A549 (cell line): ENCODE data around the gene GMPPB. TPM values are rescaled to one million over a fixed set of nuclear protein-coding genes. Genes with fewer than 3 reads are reported as not detected.

ENCODE experiments used
- ATAC-seq, 2 experiments: fragments of 200-7000 bp in 1 of 2; fragments of >200 bp in 1 of 2; cut with Nextera tagmentation in 1 of 2; cut with Tn5 transposase in 1 of 2; 3 replicates each; pipeline versions ENCODE4 v1.8.0 to v1.9.1; 2018 to 2020; ENCODE audit warnings: mild to moderate bottlenecking in 1 of 2, moderate library complexity in 1 of 2
- CTCF ChIA-PET: fragments of 300-600 bp; sonication (Branson Sonifier 250); formaldehyde crosslinking; extraction: SDS; loops from one replicate; lab custom pipeline; 2021; ENCODE audit warnings: antibody characterized with exemption, inconsistent platforms; lab: Yijun Ruan, JAX
- POLR2A ChIA-PET: fragments of 350-600 bp; formaldehyde crosslinking; extraction: SDS; loops from one replicate; lab custom pipeline; 2021; ENCODE audit warnings: antibody characterized with exemption, inconsistent platforms; lab: Yijun Ruan, JAX
- DNase-seq, 2 experiments: peaks; one replicate each; pipeline versions ENCODE4 v3.0.0 to v3.0.0-alpha.2; 2011 to 2016; ENCODE audit warnings: low read depth in 1 of 2, low spot score in 1 of 2
- FAIRE-seq: peaks from 2 replicates; lab custom pipeline; 2011; peaks lifted over from hg19 to GRCh38; lab: Jason Lieb, UNC
- H3K27ac ChIP-seq, 2 experiments: fragments of >200 bp; sonication (Bioruptor Twin); formaldehyde crosslinking; 3 replicates each; pipeline ENCODE4 v1.5.1; 2016 to 2017
- H3K4me1 ChIP-seq: fragments of >200 bp; sonication (Bioruptor Twin); formaldehyde crosslinking; 3 replicates; pipeline ENCODE4 v1.6.1; 2016
- H3K4me2 ChIP-seq: fragments of >200 bp; sonication (Bioruptor Twin); formaldehyde crosslinking; 3 replicates; pipeline ENCODE4 v1.6.1; 2016
- H3K4me3 ChIP-seq: fragments of >200 bp; sonication (Bioruptor Twin); formaldehyde crosslinking; 3 replicates; pipeline ENCODE4 v1.5.1; 2016
- H3K9me3 ChIP-seq: fragments of >200 bp; sonication (Bioruptor Twin); formaldehyde crosslinking; 3 replicates; pipeline ENCODE4 v1.6.1; 2016
- BHLHE40 ChIP-seq: IDR thresholded peaks from 2 replicates; pipeline ENCODE4 v1.6.1; 2012; ENCODE audit warnings: low read depth, low read length, inconsistent platforms
- CBX2 ChIP-seq: fragments of 200-600 bp; sonication (generic); IDR thresholded peaks from 2 replicates; pipeline ENCODE4 v1.6.1; 2016; ENCODE audit warnings: low read depth, mild to moderate bottlenecking, borderline replicate concordance
- CBX8 ChIP-seq: fragments of 200-600 bp; sonication (generic); IDR thresholded peaks from 2 replicates; pipeline ENCODE4 v1.6.1; 2016
- EHMT2 ChIP-seq: fragments of 200-600 bp; sonication (generic); IDR thresholded peaks from 2 replicates; pipeline ENCODE4 v1.6.1; 2016; ENCODE audit warnings: antibody characterized with exemption, low read depth, mild to moderate bottlenecking, moderate library complexity
- ESRRA ChIP-seq: fragments of 150-350 bp; IDR thresholded peaks from 2 replicates; pipeline ENCODE4 v1.6.1; 2014; ENCODE audit warnings: mild to moderate bottlenecking, low read length, borderline replicate concordance
- GATA3 ChIP-seq: IDR thresholded peaks from 2 replicates; pipeline ENCODE4 v1.6.1; 2012; ENCODE audit warnings: borderline replicate concordance
- HDAC2 ChIP-seq: fragments of 200-600 bp; sonication (generic); IDR thresholded peaks from 2 replicates; pipeline ENCODE4 v1.6.1; 2016
- HOXB13 ChIP-seq: fragments of 250-450 bp; sonication (Bioruptor Pico); IDR thresholded peaks from 2 replicates; pipeline ENCODE4 v1.5.0; 2020; ENCODE audit warnings: low read depth, mild to moderate bottlenecking, moderate library complexity
- HOXB5 ChIP-seq: fragments of 250-450 bp; sonication (Bioruptor Pico); IDR thresholded peaks from 2 replicates; pipeline ENCODE4 v1.5.0; 2020; ENCODE audit warnings: mild to moderate bottlenecking, moderate library complexity
- JUNB ChIP-seq: fragments of >200 bp; sonication (Bioruptor Twin); formaldehyde crosslinking; IDR thresholded peaks from 2 replicates; pipeline ENCODE4 v1.6.1; 2016
- KDM1A ChIP-seq: fragments of 200-600 bp; sonication (generic); IDR thresholded peaks from 2 replicates; pipeline ENCODE4 v1.6.1; 2016; ENCODE audit warnings: low read depth, mild to moderate bottlenecking
- MYC ChIP-seq: IDR thresholded peaks from 2 replicates; pipeline ENCODE4 v1.6.1; 2012; ENCODE audit warnings: mild to moderate bottlenecking, inconsistent platforms, low read length, improper control_type of control experiment, borderline replicate concordance
- NFE2L2 ChIP-seq: fragments of 150-350 bp; conservative IDR thresholded peaks from 2 replicates; pipeline ENCODE4 v1.6.1; 2014; ENCODE audit warnings: low read length
- POLR2AphosphoS2 ChIP-seq: conservative IDR thresholded peaks from 2 replicates; pipeline ENCODE4 v1.6.1; 2012; ENCODE audit warnings: low read length, improper control_type of control experiment, inconsistent platforms
- RAD21 ChIP-seq, 2 experiments: fragments of >200 bp in 1 of 2; sonication (Bioruptor Twin) in 1 of 2; formaldehyde crosslinking in 1 of 2; IDR thresholded peaks in 1 of 2; conservative IDR thresholded peaks in 1 of 2; 2 replicates in 1 of 2; 3 replicates in 1 of 2; pipeline ENCODE4 v1.6.1; 2012 to 2018; ENCODE audit warnings: inconsistent platforms in 1 of 2
- RCOR1 ChIP-seq: fragments of 150-350 bp; IDR thresholded peaks from 2 replicates; pipeline ENCODE4 v1.6.1; 2014; ENCODE audit warnings: antibody characterized with exemption, low read length, low read depth
- RFX5 ChIP-seq: fragments of 450-650 bp; IDR thresholded peaks from 2 replicates; pipeline ENCODE4 v1.7.1; 2014; ENCODE audit warnings: antibody characterized with exemption, mild to moderate bottlenecking, moderate library complexity
- RNF2 ChIP-seq: fragments of 200-600 bp; sonication (generic); IDR thresholded peaks from 2 replicates; pipeline ENCODE4 v1.6.1; 2016; ENCODE audit warnings: low read depth, mild to moderate bottlenecking, antibody characterized with exemption, moderate library complexity, borderline replicate concordance
- SMC3 ChIP-seq: fragments of >200 bp; sonication (Bioruptor Twin); formaldehyde crosslinking; IDR thresholded peaks from 3 replicates; pipeline ENCODE4 v1.6.1; 2018; ENCODE audit warnings: inconsistent platforms
- SREBF2 ChIP-seq: fragments of 450-650 bp; IDR thresholded peaks from 2 replicates; pipeline ENCODE4 v1.6.1; 2014; ENCODE audit warnings: mild to moderate bottlenecking, moderate library complexity
- TP53 ChIP-seq: fragments of 250-450 bp; sonication (Bioruptor Pico); IDR thresholded peaks from 2 replicates; pipeline ENCODE4 v1.5.0; 2021; ENCODE audit warnings: mild to moderate bottlenecking, moderate library complexity
- ZNF302 ChIP-seq: fragments of 250-450 bp; sonication (Bioruptor Pico); IDR thresholded peaks from 2 replicates; pipeline ENCODE4 v1.9.0; 2021; ENCODE audit warnings: inconsistent platforms, mild to moderate bottlenecking, moderate library complexity
- ZSCAN20 ChIP-seq: fragments of 250-450 bp; sonication (Bioruptor Pico); IDR thresholded peaks from 2 replicates; pipeline ENCODE4 v1.8.0; 2022; ENCODE audit warnings: mild to moderate bottlenecking, moderate library complexity
- WGBS: methylation state at CpG from one replicate; pipeline ENCODE4 v1.1.6; 2017; ENCODE audit errors: missing lambda C conversion rate; 5-methylcytosine and 5-hydroxymethylcytosine counted together
- polyA plus RNA-seq, 4 experiments: library from polyadenylated mRNA; depleted of rRNA in 3 of 4; stranded (reverse); fragments of >200 nt; fragmentation: RNase III in 1 of 4; extraction: RNeasy Plus Mini Kit Qiagen cat#74134 plus additional on column Dnase treatment in 1 of 4; gene quantifications; 2 replicates in 3 of 4; 3 replicates in 1 of 4; pipeline ENCODE4 v1.2.3, GENCODE V29; 2011 to 2017
- TF ChIP-seq, protein P1 (sequence below): fragments of >200 bp; sonication (Bioruptor Twin); formaldehyde crosslinking; IDR thresholded peaks from 2 replicates; pipeline ENCODE4 v1.6.1; 2016
- TF ChIP-seq, protein P2 (sequence below): fragments of 150-350 bp; IDR thresholded peaks from 2 replicates; pipeline ENCODE4 v1.6.1; 2014; ENCODE audit warnings: low read depth, mild to moderate bottlenecking, low read length
- TF ChIP-seq, protein P3 (sequence below): IDR thresholded peaks from 2 replicates; pipeline ENCODE4 v1.6.1; 2012
- TF ChIP-seq, protein P4 (sequence below): IDR thresholded peaks from 2 replicates; pipeline ENCODE4 v1.6.1; 2012; ENCODE audit warnings: low read depth, borderline replicate concordance
- TF ChIP-seq, protein P5 (sequence below): fragments of 250-450 bp; sonication (Bioruptor Pico); IDR thresholded peaks from 2 replicates; pipeline ENCODE4 v1.5.0; 2021; ENCODE audit warnings: mild to moderate bottlenecking, moderate library complexity, borderline replicate concordance

The GMPPB gene
- polyA plus RNA-seq, 2 of the 4 experiments (the other 2 are of a cell fraction), result 12.9 to 24.1 TPM

DNA sequence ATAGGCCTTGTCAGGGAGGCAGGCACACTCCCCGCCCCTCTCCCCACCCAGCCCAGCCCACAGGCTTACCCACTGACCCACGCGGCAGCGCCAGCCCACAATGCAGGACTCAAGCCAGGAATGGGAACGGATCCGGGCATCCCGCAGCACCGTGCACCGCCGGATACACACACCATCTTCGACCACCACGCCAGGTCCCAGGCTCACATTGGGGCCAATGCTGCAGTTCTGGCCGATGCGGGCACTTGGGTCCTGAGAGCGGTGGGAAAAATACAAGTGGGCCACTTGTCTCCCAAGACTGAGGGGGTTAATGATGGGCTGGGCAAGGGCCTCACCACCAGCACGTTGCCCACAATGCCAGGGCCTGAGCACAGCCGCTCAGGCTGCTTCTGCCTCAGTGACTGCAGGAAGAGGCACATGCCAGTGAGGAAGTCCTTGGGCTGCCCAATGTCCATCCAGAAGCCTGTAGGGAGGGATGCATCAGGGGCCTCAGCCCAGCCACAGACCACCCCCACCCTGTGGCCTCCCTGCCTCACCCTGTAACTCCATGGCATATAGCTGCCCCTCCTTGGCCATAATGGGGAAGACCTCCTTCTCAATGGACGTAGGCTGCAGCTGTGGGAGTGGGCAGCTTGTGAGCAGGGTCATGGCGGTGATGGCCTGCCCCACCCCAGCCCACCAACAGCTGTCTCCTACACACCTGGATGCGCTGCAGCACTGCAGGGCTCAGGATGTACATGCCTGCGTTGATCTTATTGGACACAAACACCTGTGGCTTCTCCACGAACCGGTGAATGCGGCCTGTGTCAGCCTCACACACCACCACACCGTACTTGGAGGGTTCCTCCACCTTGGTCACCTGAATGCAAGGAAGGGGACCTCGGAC, 1.6 kb downstream of the GMPPB start:
- Histone ChIP-seq H3K4me3 (no peak overlapping the region; the same call in 2 of the 3 replicates), H3K4me1 (peaks cover 14% of the 10 kb centered on the region), H3K27ac (no peak overlapping the region), H3K9me3 (no peaks in the 10 kb centered on the region), H3K4me2 (peak overlapping the region; percentile 94)
- ChIA-PET CTCF (interaction anchor here (0.9 to 3.0 kb wide), 5 partner anchors 10 to 117 kb away, joined by 3 to 18 read pairs (median 4); partner anchors contain the start of gene INKA1), POLR2A (no interaction called here)
- FAIRE-seq (no peak), DNase-seq (no peak), ATAC-seq (no peak)
- no peak for TF ChIP-seq MYC
- TF ChIP-seq ESRRA, result no peak
- no peak for TF ChIP-seq HDAC2
- TF ChIP-seq, protein P1, sequence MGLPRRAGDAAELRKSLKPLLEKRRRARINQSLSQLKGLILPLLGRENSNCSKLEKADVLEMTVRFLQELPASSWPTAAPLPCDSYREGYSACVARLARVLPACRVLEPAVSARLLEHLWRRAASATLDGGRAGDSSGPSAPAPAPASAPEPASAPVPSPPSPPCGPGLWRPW, result no peak
- TF ChIP-seq, protein P2, sequence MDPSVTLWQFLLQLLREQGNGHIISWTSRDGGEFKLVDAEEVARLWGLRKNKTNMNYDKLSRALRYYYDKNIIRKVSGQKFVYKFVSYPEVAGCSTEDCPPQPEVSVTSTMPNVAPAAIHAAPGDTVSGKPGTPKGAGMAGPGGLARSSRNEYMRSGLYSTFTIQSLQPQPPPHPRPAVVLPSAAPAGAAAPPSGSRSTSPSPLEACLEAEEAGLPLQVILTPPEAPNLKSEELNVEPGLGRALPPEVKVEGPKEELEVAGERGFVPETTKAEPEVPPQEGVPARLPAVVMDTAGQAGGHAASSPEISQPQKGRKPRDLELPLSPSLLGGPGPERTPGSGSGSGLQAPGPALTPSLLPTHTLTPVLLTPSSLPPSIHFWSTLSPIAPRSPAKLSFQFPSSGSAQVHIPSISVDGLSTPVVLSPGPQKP, result no peak
- TF ChIP-seq SREBF2, result no peak
- TF ChIP-seq CBX8, result no peak
- TF ChIP-seq, protein P3, sequence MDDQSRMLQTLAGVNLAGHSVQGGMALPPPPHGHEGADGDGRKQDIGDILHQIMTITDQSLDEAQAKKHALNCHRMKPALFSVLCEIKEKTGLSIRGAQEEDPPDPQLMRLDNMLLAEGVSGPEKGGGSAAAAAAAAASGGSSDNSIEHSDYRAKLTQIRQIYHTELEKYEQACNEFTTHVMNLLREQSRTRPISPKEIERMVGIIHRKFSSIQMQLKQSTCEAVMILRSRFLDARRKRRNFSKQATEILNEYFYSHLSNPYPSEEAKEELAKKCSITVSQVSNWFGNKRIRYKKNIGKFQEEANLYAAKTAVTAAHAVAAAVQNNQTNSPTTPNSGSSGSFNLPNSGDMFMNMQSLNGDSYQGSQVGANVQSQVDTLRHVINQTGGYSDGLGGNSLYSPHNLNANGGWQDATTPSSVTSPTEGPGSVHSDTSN, result no peak
- TF ChIP-seq TP53, result no peak
- no peak for TF ChIP-seq JUNB
- no peak for TF ChIP-seq ZNF302 (CRISPR knock-in tag)
- no peak for TF ChIP-seq CBX2
- TF ChIP-seq HOXB5 (CRISPR knock-in tag), result no peak
- no peak for TF ChIP-seq NFE2L2
- TF ChIP-seq SMC3, result no peak
- TF ChIP-seq BHLHE40, result no peak
- TF ChIP-seq HOXB13 (CRISPR knock-in tag), result no peak
- TF ChIP-seq RCOR1, result no peak
- no peak for TF ChIP-seq ZSCAN20 (CRISPR knock-in tag)
- TF ChIP-seq, protein P4, sequence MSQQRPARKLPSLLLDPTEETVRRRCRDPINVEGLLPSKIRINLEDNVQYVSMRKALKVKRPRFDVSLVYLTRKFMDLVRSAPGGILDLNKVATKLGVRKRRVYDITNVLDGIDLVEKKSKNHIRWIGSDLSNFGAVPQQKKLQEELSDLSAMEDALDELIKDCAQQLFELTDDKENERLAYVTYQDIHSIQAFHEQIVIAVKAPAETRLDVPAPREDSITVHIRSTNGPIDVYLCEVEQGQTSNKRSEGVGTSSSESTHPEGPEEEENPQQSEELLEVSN, result no peak
- WGBS, result 91% methylated on average over 12 of the region's 26 CpGs

DNA sequence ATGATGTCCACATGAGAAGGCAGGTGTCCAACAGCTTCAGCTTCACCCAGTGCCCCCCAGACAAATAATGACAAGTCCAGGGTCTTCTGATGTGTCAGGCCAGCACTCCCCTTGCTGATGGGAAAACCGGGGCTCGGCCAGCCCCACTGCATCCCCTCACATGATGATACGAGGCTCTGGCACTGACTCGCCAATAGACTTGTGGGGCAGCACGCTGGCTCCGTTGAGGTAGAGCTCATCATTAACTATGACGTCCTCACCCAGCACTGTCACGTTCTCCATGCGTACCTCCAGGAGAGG, 2.2 kb downstream of the GMPPB start:
- 80% methylated on average over 3 of the region's 9 CpGs for WGBS
- Histone ChIP-seq H3K9me3 (no peaks in the 10 kb centered on the region), H3K4me1 (peaks cover 14% of the 10 kb centered on the region), H3K4me2 (no peak overlapping the region), H3K4me3 (no peak overlapping the region)
- FAIRE-seq (no peak), DNase-seq (no peak), ATAC-seq (no peak)
- POLR2A ChIA-PET, result no interaction called here
- CTCF ChIA-PET, result interaction anchor here (1.1 to 3.0 kb wide), 4 partner anchors 20 to 118 kb away, joined by 3 to 18 read pairs (median 4); partner anchors contain the start of gene INKA1
- TF ChIP-seq KDM1A (no peak), EHMT2 (no peak), GATA3 (no peak), SMC3 (no peak), RAD21 (conservative IDR thresholded peaks at IDR 0.05 in 1 of 2, IDR thresholded peaks at IDR 0.05 in 1 of 2) (no peak), RFX5 (no peak), POLR2AphosphoS2 (no peak), ZSCAN20 (CRISPR knock-in tag) (no peak), RNF2 (no peak), JUNB (no peak)
- TF ChIP-seq, protein P5, sequence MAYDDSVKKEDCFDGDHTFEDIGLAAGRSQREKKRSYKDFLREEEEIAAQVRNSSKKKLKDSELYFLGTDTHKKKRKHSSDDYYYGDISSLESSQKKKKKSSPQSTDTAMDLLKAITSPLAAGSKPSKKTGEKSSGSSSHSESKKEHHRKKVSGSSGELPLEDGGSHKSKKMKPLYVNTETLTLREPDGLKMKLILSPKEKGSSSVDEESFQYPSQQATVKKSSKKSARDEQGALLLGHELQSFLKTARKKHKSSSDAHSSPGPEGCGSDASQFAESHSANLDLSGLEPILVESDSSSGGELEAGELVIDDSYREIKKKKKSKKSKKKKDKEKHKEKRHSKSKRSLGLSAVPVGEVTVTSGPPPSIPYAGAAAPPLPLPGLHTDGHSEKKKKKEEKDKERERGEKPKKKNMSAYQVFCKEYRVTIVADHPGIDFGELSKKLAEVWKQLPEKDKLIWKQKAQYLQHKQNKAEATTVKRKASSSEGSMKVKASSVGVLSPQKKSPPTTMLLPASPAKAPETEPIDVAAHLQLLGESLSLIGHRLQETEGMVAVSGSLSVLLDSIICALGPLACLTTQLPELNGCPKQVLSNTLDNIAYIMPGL (CRISPR knock-in tag), result no peak
- TF ChIP-seq, all 56 proteins: peak for 0
- no peak overlapping the region for H3K27ac ChIP-seq
